NCI-H187 (cell line): Measurements from ENCODE around the gene KRT6B.

Source experiments
- DNase-seq, 2 experiments: peaks; one replicate each; lab custom pipeline; 2025; lab: John Stamatoyannopoulos, UW

The KRT6B gene

DNA sequence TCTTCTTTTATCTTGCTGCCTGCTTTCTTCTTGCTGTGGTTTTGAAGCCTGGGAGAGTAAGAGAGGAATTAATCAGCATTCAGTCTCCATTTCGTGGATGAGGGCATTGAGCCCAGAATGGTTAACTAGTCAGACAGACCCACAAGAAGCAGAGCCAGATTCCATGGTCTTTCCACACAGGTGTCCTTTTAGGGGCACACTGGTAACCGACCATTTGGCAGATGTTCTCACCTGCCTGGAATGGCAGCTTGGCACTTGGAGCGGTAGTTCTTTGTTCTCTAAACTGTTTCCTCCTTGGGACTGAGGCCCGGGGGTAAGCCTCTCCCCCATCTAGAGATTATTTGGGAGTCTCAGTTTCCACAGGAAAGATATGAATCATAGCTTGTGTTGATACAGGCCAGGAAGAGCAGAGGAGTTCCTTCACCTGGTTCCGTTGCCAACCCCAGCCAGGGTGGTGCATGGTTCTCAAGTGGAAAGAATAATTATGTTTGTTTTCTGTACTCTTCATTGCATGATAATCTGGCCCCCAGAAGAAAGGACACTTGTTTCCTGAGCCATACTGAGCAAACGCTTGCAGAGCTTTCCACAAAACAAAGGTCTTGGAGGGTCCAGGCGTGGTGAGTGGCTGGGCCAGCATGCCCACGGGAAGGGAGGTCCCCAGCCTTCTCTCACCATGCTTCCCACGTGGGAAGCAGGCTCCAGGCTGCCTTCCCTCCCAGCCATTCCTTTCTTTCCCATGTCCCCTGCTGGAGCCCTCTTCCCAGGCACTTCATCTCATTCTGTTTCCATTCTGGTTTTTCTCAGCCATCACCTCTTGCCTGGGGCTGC, 15.7 kb downstream of the KRT6B start:
- no peak for DNase-seq

DNA sequence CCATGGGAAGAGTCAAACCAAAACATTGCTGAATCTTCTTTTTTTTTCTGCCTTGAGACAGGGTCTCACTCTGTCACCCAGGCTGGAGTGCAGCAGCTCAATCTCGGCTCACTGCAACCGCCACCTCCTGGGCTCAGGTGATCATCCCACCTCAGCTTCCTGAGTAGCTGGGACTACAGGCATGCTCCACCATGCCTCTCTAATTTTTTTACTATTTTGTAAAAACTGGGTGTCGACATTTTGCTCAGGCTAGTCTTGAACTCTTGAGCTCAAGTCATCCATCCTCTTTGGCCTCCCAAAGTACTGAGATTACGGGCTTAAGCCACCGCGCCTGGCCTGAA, 16.3 kb downstream of the KRT6B start:
- no peak for DNase-seq

DNA sequence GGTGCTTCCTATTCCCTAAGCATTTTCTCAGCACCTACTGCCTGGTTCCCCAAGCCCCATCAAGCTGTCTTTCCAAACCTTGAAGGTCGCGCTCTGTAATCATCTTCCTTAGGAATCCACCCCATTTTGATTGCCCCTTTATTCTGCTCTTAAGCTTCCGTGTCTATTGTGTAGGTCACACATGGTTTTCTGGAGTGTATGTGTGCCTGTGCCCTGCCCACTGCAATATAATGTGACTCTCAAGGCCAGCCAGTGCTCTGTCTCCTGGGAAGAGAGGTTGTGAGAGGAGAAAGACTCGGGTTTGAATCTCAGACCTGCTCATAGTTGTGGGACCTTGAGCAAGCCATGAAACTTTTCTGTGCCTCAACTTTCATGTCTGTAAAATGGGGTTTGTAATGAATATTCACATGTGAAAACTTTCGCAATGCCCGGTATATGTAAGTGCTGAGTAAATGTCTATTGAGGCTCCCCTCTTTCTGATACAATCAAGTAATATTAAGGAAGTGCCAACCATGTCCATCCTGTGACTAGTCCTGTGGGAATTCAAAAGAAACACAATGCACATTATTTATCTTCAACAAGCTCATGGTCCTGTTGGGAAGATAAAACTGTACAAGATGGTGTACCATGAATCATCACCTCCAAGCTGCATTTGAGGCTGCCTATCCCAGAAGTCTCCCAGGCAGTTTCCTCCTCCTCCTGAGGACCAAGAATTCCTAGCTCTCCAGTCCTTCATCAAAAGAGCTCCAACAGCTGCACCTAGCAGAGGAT, 17.0 kb downstream of the KRT6B start:
- DNase-seq: no peak

DNA sequence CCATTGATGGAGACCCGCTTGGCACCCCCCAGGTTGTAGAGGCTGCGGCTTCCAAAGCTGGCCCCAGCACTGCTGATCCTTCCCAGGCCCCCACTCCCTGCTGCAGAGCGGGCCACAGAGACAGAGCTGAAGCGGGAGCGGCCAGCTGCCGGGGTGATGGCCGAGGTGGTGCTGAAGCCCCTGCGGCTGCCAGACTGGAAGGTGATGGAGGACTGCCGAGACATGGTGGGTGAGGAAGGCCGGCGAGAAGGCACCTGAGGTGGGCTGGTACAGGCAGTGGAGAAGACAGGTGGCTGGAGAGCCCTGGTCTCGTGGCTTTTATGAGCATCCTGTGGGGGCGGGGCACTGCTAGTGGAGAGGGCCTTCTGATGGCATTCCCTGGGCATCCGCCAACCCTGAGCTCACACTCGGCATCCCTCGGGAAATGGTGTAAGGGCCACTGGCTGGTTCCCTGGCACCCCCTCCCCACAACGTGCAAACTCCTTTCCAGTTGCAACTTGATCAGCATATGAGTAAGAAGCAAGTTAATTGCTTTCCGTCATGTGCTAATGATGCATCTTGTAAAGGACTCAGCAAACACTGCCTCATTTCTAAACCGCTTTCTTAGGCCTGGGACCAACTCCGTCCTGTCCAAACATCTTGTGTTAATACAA, 17.7 kb downstream of the KRT6B start, which contains the start of gene KRT75:
Gene KRT75 (minus strand): TSS at position 291 of the 653 bp plus-strand sequence. CDS start 67 bp downstream, at position 224.
- peak in 1 of 2 experiments; percentile 13 for DNase-seq

DNA sequence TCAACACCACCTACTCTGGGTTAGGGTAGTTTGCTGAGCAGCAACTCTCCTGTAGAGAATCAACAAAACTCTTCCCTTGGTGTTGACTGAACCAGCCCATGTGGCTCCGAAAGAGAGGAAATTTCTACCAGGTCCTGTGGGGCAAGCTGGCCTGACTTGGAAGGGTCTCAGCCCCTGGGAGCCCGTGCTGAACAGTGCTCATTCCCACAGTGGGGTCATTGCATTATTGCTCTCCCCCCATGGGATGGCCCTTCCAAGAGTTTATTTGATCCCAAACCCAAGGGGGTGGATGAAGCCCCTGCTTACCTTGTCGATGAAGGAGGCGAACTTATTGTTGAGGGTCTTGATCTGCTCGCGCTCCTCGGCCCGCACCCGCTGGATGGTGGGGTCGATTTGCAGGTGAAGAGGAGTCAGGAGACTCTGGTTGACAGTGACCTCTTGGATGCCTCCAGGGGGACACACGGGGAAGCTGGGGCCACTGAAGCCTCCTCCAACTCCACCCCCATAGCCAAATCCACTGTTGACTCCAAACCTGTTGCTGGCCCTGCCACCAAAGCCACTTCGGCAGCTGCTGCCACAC, 18.4 kb downstream of the KRT6B start:
- no peak for DNase-seq

DNA sequence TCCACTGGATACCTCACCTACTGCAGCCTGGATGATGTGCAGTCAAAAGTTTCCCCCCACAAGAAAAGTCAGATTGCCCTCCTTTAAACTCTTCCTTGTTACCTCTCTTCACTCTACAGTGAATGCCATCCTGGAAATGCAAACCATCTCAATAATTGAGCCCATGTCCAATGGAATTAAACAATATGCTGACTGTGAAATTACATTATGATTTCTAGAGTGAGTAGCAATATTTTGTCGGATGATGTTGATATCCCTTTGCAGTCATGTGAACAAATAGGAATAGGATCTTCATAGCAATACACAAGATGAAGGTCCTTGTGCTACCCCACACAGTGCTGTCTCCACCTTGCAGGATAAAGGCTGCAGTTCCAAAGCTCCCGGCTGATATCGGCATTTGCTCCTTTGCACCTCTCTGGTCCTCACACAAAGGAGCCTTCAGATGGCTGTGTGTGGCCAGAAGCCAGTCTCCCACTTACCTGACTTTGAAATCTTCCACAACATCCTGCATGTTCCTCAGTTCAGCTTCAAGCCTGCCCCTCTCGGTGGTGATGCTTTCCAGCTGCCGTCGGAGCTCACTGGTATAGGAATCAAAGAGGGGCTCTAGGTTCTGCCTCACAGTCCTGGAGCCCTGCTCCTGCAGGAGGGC, 19.3 kb downstream of the KRT6B start:
- no peak for DNase-seq

DNA sequence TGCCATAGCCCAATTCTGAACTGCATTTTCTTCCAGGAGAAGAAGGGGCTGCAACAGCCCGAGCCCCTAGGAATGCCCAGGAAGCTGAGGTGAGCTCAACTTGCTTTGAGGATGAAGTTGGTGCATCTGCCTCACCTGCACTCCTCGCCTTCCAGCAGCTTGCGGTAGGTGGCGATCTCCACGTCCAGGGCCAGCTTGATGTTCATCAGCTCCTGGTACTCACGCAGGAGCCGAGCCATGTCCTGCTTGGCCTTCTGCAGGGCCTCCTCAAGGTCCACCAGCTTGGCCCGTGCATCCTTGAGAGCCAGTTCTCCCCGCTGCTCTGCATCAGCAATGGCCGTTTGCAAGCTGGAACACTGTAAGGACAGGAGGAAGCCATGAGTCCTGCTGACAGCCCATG, 23.8 kb downstream of the KRT6B start:
- no peak for DNase-seq

DNA sequence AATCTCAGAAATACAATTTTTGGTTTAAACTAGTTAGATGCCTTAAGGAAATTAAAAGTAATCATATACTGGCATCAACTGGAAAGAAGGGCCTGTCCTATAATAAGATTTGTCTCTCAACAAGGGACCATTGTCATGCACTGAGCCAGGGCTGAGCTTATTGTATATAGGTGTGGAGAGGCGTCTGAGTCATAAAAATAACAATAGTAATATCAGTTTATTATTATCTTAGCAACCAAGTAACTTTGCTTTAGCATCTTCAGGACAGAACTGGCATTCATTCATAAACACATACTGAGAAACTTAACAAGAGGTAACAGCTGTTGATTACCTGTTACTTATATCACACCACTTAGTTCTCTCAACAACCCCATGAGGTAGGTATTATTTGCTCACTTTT, 24.9 kb downstream of the KRT6B start:
- DNase-seq: no peak

DNA sequence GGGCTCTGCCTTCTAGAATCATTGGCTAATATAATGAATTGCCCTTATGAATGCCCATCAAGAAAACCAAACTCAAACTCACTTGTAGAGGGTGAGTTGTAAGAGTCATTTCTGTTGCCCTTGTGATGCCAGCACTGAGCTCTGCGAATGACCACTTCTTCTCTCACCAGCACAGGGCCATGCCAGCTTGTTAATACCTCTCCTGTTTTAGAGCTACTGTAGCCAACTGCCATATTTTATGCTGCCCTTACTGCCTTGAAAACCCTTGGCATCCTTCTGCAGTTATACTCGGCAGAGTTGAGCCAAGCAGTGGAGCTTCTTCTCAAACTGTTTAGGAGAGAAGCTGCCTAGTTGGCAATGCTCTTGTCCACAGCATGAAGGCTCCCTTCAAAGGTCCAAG, 25.9 kb downstream of the KRT6B start:
- no peak for DNase-seq

DNA sequence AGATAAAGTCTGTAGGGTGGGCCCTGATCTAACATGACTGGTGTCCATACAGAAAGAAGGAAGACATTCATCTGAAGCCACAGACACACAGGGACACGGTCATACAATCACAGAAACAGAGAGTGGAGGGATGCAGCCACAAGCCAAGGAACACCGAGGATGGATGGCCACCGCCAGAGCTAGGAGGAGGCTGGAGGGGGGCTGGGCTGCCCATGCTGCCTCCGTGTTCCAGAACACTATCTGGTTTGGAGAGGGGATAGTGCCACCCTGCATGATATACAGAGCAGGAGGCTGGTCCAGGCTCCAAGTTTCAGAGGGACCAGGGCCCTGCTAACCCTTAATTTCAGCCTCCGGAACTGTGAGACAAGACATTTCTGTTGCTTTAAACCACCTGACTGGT, 26.5 kb downstream of the KRT6B start:
- DNase-seq: no peak

DNA sequence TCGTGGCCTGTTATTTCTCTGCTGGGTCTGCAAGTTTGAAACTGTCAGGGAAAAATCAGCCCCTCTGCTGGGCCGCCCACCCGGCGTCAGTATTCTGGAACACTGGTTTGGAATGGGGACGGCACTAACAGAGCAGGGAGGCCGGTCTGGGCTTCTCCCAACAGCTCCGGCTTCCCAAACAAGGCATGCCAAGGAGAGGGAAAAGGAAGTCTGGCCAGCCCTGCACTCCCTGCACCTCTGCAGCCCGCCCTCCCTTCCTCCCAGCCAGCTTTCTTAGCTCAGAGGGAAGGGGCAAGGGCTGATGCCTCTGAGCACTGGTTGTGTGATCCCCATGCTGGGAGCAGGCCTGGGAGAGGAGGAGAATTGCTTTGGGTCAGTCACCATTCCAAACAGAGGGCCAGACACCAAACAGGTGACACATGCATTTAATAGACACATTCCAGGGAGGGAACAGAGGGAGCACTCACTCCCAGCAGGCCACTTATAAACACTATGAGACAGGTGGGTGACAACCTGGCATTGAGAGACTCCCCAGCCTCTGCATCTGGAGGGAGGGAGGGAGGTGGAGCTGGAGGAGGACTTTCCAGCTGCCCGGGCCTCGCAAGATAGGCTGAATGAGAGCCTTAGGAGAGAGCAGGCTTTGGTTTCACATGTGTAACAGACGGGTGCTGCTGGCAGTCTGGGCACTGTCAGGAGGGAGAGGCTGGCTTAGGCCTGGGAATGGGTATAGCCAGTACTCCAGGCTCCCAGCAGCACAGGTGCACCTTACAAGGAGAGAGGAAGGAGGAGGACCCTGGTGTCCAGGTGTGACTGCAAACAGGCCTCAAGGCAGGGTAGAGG, 28.1 kb downstream of the KRT6B start:
- DNase-seq: peak in 1 of 2 experiments; percentile 67

DNA sequence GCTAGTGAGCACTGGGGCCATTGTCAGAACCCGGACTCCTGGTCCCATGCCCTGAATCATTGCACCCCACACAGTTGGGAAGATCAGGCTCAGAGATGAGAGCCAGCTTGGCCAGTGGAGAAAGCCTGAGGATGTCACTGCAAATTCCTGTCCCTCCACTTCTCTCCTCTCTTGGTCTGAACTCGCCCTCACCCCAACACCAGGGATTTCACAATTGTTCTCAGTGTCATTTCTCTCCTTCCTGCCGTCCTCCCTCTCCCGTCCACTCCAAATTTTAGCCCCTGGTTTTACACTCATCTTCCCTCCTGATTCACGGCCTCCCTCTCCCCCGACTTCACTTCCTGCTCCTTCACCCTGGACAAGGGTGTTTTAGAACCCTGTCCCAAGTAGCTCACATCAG, 28.9 kb downstream of the KRT6B start:
- no peak for DNase-seq

DNA sequence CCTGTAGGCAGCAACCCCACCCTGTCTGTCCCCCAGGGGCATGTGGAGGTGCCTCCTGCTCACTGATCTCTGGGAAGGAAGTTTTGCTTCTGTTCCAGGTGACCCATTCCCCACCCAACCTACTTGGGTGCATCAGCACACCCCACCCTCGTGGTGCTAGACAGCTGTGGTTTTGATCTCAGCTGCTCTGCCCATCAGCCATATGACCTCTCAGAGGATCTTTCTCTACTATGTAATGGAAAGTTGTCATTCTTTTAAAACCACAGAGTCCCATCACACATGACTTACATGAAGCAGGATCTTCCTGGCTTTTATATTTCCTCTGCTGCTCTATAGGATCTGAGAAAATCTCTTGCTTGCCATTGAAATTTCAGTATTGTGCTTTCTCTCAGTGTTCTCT, 32.3 kb downstream of the KRT6B start:
- no peak for DNase-seq

DNA sequence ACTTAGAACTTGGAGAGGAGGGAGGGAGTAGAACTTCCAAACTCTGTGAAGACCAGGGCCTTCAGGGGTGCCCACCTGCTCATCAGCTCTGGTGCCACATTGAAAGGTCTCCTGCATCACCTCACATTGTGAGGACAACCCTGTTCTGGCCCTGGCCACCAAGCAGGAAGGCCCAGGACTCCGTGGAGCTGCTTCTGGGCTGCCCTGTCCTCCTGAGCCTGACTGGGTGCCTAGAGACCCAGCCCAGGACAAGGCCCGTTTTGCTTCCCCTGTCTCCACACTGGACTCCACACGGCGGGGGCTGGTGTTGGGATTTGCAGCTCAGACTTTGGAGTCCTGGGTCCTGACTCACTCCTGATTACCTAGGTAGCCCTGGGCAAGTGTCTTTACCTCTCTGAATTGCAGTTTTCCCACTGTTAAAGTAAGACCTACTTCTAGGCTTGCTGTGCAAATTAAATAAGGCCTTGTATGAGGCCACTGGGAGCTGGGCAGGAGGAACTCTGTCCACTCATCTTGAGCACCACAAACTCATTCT, 33.3 kb downstream of the KRT6B start:
- no peak for DNase-seq

DNA sequence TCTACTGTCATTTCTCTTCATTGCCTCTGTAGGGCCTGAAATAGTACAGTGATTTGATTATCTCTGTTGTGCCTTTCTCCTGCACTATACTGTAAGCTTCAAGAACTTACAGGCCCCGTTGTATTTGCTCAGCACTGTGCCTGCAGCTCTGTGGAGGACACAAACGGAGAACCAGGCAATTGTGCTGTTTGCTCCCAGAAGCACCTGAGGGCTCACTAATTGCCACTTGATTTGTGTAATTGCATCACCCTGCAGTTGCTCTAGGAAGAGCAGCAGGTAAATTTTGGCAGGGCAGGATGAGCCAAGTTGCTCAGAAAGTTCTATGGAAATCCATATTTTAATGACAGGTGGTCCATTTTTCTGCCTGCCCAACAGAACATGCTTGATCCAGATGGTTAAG, 34.2 kb downstream of the KRT6B start:
- no peak for DNase-seq

DNA sequence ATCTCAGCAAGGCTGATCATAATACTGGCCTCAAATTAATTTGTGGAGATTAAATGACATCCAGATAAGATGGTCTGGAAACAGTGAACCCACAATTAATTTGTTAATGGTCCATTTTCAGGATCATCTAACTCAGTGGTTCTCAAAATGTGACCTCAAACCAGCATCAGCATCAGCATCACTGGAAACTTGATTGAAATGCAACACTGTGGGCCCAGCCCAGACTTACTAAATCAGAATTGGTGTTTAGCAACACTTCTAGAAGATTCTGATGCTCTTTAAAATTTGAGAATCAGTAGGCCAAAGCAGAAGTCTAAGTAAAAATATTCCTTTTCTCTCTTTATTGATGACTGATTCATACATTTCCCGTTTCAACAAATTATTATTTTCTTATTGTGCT, 35.2 kb downstream of the KRT6B start:
- no peak for DNase-seq

DNA sequence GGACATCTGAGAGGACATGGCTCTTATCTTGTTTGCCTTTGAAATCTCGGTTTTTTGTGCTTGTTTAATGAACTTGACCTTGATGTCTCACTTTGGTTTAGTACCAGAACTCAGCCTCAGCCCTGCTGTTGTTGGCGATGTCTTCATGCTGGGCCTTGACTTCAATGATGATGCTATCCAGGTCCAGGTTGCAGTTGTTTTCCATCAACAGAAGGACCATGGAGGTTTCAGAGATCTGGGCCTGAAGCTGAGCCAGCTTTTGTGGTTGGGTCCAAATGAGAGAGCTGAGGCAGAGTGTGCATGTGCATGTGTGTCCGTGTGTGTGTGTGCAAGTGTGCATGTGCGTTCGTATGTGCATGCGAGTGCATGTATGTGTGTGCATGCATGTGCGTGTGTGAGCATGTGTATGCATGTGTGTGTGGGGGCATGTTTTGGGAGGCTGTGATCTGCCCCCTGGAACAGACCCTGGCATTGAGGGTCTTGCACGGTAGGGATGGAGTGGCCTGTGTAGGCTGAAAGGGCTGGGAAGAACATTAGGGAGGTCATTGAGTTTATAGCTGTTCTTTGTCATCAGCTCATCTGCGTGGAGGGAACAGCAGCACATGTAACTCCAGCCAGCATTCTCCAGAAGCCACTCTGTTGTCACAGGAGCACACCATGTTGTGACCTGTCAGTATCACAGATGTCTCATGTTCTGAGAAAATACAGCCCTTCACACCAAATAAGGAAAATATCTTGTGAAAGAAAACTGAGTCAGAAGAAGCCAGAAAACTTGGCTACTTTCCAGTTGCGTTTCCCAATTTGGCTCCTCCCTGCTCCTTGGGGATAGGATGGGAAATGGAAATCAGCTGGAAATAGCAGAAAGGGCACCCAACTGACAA, 35.8 kb downstream of the KRT6B start:
- DNase-seq: no peak

DNA sequence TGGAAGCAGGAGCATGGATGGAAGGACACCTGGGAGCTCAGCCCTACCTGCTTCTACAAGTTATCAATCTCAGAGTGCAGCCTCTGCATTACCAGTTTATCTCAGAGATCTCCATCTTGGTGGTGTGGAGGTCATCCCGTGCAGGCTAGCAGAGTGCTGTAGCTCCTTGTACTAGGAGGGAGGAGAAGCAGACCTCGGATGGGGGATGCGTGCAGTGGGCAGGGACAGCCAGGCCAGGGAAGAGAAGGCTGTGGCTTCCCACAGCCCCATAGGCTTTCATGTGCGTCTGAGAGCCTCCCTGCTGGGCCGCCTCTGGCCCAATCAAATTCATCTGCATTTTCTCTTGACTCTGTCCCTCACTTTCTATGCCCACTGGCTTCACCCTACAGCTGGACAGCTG, 37.0 kb downstream of the KRT6B start:
- no peak for DNase-seq

DNA sequence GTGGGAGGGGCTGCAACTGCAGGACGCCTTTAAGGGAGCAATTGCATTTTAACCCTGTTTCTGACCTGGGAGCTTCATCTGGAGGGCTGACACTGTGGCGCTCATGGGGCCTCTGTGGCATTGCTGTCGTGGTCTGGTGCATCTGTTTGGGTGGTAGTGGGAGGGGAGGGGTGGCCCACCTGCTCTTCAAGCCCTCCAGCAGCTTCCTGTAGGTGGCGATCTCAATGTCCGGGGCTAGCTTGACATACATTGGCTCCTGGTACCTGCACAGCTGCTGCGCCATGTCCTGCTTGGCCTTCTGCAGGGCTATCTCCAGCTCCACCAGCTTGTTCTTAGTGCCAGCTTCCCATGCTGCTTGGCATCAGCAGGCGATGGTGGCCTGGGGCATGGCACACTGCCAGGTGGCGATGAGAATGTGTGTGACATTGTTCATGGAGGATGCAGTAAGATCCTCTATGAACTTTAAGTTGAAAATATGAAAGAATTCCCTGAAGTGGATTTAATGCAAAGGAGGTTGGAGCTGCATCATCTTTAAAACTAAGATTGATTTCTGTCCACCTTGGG, 38.1 kb downstream of the KRT6B start:
- DNase-seq: no peak

DNA sequence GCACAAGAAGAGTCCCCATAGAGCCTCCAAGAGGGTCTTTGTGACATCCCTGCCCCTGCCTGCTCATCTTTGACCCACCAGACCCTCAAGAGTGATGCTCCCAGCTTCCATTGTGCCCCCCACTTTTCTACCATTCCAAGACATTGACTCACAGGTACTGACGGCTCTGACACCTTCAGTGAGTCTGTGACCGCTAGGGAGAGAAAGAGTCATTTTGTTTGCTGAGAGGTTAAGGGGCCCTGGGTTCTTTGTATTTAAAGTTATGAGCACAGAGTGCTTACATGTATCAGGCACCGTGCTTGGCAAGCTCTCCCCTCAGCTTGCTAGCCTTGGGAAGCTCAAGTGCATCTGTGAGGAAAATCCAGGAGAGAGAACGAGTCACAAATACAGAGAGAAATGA, 38.7 kb downstream of the KRT6B start:
- DNase-seq: no peak
